ENCODE measurements around the gene SLC24A3.

DNA sequence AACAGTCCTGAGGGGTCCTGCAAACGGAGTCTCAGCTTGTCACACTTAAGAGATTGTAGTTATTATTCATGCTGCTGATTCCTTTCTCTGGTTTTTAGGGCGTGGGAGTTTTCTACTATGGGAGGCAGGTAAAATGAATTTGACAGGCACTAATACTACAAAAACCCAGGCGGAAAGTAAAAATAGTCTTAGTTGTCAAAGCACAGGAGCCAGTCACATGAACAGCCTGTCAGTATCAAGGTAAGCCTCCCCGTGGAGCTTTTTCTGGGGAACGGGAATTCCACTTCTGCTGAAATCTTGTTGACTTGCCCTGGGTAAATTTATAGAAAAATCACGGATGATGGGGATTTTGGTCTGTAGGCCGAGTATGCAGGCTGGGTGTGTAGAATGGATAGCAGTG, 79.8 kb downstream of the SLC24A3 start:
- TF ChIP-seq, protein P1, sequence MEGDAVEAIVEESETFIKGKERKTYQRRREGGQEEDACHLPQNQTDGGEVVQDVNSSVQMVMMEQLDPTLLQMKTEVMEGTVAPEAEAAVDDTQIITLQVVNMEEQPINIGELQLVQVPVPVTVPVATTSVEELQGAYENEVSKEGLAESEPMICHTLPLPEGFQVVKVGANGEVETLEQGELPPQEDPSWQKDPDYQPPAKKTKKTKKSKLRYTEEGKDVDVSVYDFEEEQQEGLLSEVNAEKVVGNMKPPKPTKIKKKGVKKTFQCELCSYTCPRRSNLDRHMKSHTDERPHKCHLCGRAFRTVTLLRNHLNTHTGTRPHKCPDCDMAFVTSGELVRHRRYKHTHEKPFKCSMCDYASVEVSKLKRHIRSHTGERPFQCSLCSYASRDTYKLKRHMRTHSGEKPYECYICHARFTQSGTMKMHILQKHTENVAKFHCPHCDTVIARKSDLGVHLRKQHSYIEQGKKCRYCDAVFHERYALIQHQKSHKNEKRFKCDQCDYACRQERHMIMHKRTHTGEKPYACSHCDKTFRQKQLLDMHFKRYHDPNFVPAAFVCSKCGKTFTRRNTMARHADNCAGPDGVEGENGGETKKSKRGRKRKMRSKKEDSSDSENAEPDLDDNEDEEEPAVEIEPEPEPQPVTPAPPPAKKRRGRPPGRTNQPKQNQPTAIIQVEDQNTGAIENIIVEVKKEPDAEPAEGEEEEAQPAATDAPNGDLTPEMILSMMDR (IDR thresholded peaks at IDR 0.05): no peak
- TF ChIP-seq POLR2A (IDR thresholded peaks at IDR 0.05) (no peak), POLR2AphosphoS5 (IDR thresholded peaks at IDR 0.05) (no peak), EP300 (IDR thresholded peaks at IDR 0.05) (no peak)

Data from suprapubic skin (tissue), 4 donors.